Spleen (tissue), 7 donors: ENCODE results near the gene HINT2.

Source experiments
- POLR2A ChIP-seq, 3 donors: fragments of 450-650 bp; IDR thresholded peaks; one replicate each; pipeline ENCODE4 v1.5.1; 2017; ENCODE audit warnings: antibody characterized with exemption in 3 of 3, mild to moderate bottlenecking in 1 of 3
- POLR2AphosphoS5 ChIP-seq, 3 donors: sonication (generic); formaldehyde crosslinking; IDR thresholded peaks; one replicate each; pipeline ENCODE4 v1.5.1; 2017; ENCODE audit warnings: antibody characterized with exemption in 3 of 3
- TF ChIP-seq, protein P1 (sequence below), 11 experiments: fragments of 200-600 bp in 7 of 11; fragments of 450-650 bp in 4 of 11; sonication (generic) in 4 of 11; IDR thresholded peaks in 8 of 11; conservative IDR thresholded peaks in 3 of 11; 1 replicate in 7 of 11; 2 replicates in 4 of 11; pipeline versions ENCODE4 v1.4.0 to v1.8.0; 2016 to 2021; ENCODE audit warnings: antibody characterized with exemption in 11 of 11, inconsistent platforms in 4 of 11, mild to moderate bottlenecking in 1 of 11
- donor health status: DM: no; HTN: no; CAD: no; lungs with moderate emphysema.
- donor health status: DM: no; HTN: no; CAD: no.
- donor health status: DM: no; HTN: no; CAD: no.

DNA sequence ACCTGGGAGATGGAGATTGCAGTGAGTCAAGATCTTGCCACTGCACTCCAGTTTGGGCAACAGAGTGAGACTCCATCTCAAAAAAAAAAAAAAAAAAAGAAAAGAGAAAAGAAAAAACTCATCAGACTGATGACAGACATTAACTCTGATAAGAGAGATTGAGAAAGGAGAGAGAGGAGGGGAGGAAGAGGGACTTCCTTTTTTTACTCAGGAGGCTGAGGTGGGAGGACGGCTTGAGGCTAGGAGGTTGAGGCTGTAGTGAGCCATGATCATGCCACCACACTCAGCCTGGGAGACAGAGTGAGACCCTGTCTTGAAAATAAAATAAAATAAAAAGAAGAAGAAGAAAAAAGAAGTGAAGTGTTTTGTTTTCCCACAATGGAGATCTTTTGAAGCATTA, 51.0 kb downstream of the HINT2 start:
- TF ChIP-seq POLR2AphosphoS5 (IDR thresholded peaks at IDR 0.05) (no peak), POLR2A (IDR thresholded peaks at IDR 0.05) (no peak)
- TF ChIP-seq, protein P1, sequence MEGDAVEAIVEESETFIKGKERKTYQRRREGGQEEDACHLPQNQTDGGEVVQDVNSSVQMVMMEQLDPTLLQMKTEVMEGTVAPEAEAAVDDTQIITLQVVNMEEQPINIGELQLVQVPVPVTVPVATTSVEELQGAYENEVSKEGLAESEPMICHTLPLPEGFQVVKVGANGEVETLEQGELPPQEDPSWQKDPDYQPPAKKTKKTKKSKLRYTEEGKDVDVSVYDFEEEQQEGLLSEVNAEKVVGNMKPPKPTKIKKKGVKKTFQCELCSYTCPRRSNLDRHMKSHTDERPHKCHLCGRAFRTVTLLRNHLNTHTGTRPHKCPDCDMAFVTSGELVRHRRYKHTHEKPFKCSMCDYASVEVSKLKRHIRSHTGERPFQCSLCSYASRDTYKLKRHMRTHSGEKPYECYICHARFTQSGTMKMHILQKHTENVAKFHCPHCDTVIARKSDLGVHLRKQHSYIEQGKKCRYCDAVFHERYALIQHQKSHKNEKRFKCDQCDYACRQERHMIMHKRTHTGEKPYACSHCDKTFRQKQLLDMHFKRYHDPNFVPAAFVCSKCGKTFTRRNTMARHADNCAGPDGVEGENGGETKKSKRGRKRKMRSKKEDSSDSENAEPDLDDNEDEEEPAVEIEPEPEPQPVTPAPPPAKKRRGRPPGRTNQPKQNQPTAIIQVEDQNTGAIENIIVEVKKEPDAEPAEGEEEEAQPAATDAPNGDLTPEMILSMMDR (IDR thresholded peaks at IDR 0.05 in 8 of 11, conservative IDR thresholded peaks at IDR 0.05 in 3 of 11): no peak
